H9 (cell line): Measurements from ENCODE around the gene ZNF675. TPM values are rescaled to one million over a fixed set of nuclear protein-coding genes. Genes with fewer than 3 reads are reported as not detected.
"Not testable (repeated sequence)": the region's sequence is repeated elsewhere in the genome, so short reads cannot be mapped to it uniquely, and the experiment has no call there.

Experiments used
- DNase-seq: peaks from one replicate; pipeline ENCODE4 v3.0.0-alpha.2; 2017
- H2AFZ ChIP-seq: one replicate; pipeline ENCODE4 v1.6.1; 2013; ENCODE audit warnings: mild to moderate bottlenecking, low read length, control low read depth, moderate library complexity
- H2AK5ac ChIP-seq: 2 replicates; pipeline ENCODE4 v1.6.1; 2013; ENCODE audit warnings: low read length, control low read depth, mixed read lengths; ENCODE audit not compliant: insufficient read length
- H2BK120ac ChIP-seq: one replicate; pipeline ENCODE4 v1.6.1; 2013; ENCODE audit warnings: low read depth, mild to moderate bottlenecking, low read length, control low read depth, inconsistent platforms; ENCODE audit not compliant: poor library complexity, severe bottlenecking
- H2BK12ac ChIP-seq: 2 replicates; pipeline ENCODE4 v1.6.1; 2013; ENCODE audit warnings: low read length, control low read depth, mixed read lengths, low read depth; ENCODE audit not compliant: insufficient read length
- H2BK15ac ChIP-seq: 2 replicates; pipeline ENCODE4 v1.6.1; 2013; ENCODE audit warnings: low read depth, low read length, control low read depth
- H2BK20ac ChIP-seq: one replicate; pipeline ENCODE4 v1.6.1; 2013; ENCODE audit warnings: low read depth, mild to moderate bottlenecking, low read length, control low read depth, inconsistent platforms; ENCODE audit not compliant: poor library complexity, severe bottlenecking
- H2BK5ac ChIP-seq: 2 replicates; pipeline ENCODE4 v1.6.1; 2013; ENCODE audit warnings: low read length, control low read depth, mixed read lengths; ENCODE audit not compliant: insufficient read length
- H3K14ac ChIP-seq: 2 replicates; pipeline ENCODE4 v1.6.1; 2013; ENCODE audit warnings: low read length, control low read depth; ENCODE audit not compliant: insufficient read depth
- H3K18ac ChIP-seq: 2 replicates; pipeline ENCODE4 v1.6.1; 2013; ENCODE audit warnings: low read depth, mild to moderate bottlenecking, mixed read lengths, low read length, control low read depth; ENCODE audit not compliant: insufficient read length
- H3K23ac ChIP-seq: 2 replicates; pipeline ENCODE4 v1.6.1; 2013; ENCODE audit warnings: low read length, control low read depth, mixed read lengths, low read depth; ENCODE audit not compliant: insufficient read length
- H3K23me2 ChIP-seq: 2 replicates; pipeline ENCODE4 v1.6.1; 2013; ENCODE audit warnings: low read depth, mild to moderate bottlenecking, mixed read lengths, low read length, control low read depth; ENCODE audit not compliant: insufficient read length, poor library complexity, severe bottlenecking
- H3K27ac ChIP-seq: 2 replicates; pipeline ENCODE4 v1.5.1; 2013; ENCODE audit warnings: low read length, control low read depth, mixed read lengths, low read depth; ENCODE audit not compliant: insufficient read length
- H3K27me3 ChIP-seq: 2 replicates; pipeline ENCODE4 v1.6.1; 2013; ENCODE audit warnings: low read length, control low read depth, inconsistent platforms; ENCODE audit not compliant: insufficient read depth
- H3K4ac ChIP-seq: 2 replicates; pipeline ENCODE4 v1.6.1; 2013; ENCODE audit warnings: low read depth, mild to moderate bottlenecking, control low read depth, inconsistent platforms, low read length, moderate library complexity
- H3K4me1 ChIP-seq: 2 replicates; pipeline ENCODE4 v1.6.1; 2013; ENCODE audit warnings: low read length, control low read depth, inconsistent platforms; ENCODE audit not compliant: insufficient read depth
- H3K4me2 ChIP-seq: 2 replicates; pipeline ENCODE4 v1.6.1; 2013; ENCODE audit warnings: low read length, control low read depth, mixed read lengths; ENCODE audit not compliant: insufficient read length, insufficient read depth
- H3K56ac ChIP-seq: 2 replicates; pipeline ENCODE4 v1.6.1; 2013; ENCODE audit warnings: low read depth, mild to moderate bottlenecking, mixed read lengths, low read length, control low read depth; ENCODE audit not compliant: insufficient read length
- H3K79me1 ChIP-seq: 2 replicates; pipeline ENCODE4 v1.6.1; 2013; ENCODE audit warnings: low read depth, mild to moderate bottlenecking, moderate library complexity, low read length, control low read depth, inconsistent platforms; ENCODE audit not compliant: insufficient read depth, poor library complexity, severe bottlenecking
- H3K79me2 ChIP-seq: 2 replicates; pipeline ENCODE4 v1.6.1; 2013; ENCODE audit warnings: low read length, control low read depth, inconsistent platforms; ENCODE audit not compliant: insufficient read depth
- H3K9ac ChIP-seq: 2 replicates; pipeline ENCODE4 v1.6.1; 2013; ENCODE audit warnings: low read length, control low read depth, mixed read lengths; ENCODE audit not compliant: insufficient read length; ENCODE audit errors: extremely low read depth
- H3K9me3 ChIP-seq: one replicate; pipeline ENCODE4 v1.6.1; 2013; ENCODE audit warnings: low read depth, low read length, inconsistent platforms; ENCODE audit not compliant: control insufficient read depth
- H3T11ph ChIP-seq: one replicate; pipeline ENCODE4 v1.6.1; 2013; ENCODE audit warnings: mild to moderate bottlenecking, low read length, control low read depth, inconsistent platforms
- H4K20me1 ChIP-seq: one replicate; pipeline ENCODE4 v1.6.1; 2013; ENCODE audit not compliant: control insufficient read depth, insufficient read length, insufficient read depth
- H4K5ac ChIP-seq: 2 replicates; pipeline ENCODE4 v1.6.1; 2013; ENCODE audit warnings: low read depth, mild to moderate bottlenecking, mixed read lengths, low read length, control low read depth; ENCODE audit not compliant: insufficient read length
- H4K8ac ChIP-seq: replicated peaks from 2 replicates; pipeline ENCODE4 v1.6.1; 2013; ENCODE audit warnings: low read length, control low read depth, mixed read lengths, low read depth; ENCODE audit not compliant: insufficient read length
- H4K91ac ChIP-seq: 2 replicates; pipeline ENCODE4 v1.6.1; 2013; ENCODE audit warnings: low read depth, mild to moderate bottlenecking, moderate library complexity, mixed read lengths, low read length, control low read depth; ENCODE audit not compliant: insufficient read length
- H3K27ac Mint-ChIP-seq, 3 experiments: 2 replicates in 2 of 3; 3 replicates in 1 of 3; pipeline ENCODE4 v1.8.0; 2020 to 2021; ENCODE audit warnings: mixed read lengths in 3 of 3, mild to moderate bottlenecking in 1 of 3, moderate library complexity in 1 of 3
- H3K27me3 Mint-ChIP-seq: 2 replicates; pipeline ENCODE4 v1.8.0; 2021; ENCODE audit warnings: low read depth, mild to moderate bottlenecking, moderate library complexity, mixed read lengths
- H3K36me3 Mint-ChIP-seq, 3 experiments: 2 replicates in 2 of 3; 3 replicates in 1 of 3; pipeline ENCODE4 v1.8.0; 2020 to 2021; ENCODE audit warnings: low read depth in 3 of 3, mixed read lengths in 3 of 3; ENCODE audit not compliant: insufficient read depth in 1 of 3
- H3K4me1 Mint-ChIP-seq, 2 experiments: 2 replicates each; pipeline ENCODE4 v1.8.0; 2020; ENCODE audit warnings: mixed read lengths in 2 of 2
- H3K4me3 Mint-ChIP-seq, 2 experiments: 2 replicates in 1 of 2; 3 replicates in 1 of 2; pipeline ENCODE4 v1.8.0; 2020 to 2021; ENCODE audit warnings: mild to moderate bottlenecking in 2 of 2, mixed read lengths in 2 of 2, moderate library complexity in 1 of 2
- H3K9me3 Mint-ChIP-seq, 2 experiments: 2 replicates in 1 of 2; 3 replicates in 1 of 2; pipeline ENCODE4 v1.8.0; 2020; ENCODE audit warnings: mild to moderate bottlenecking in 2 of 2, mixed read lengths in 2 of 2, moderate library complexity in 1 of 2
- WGBS: extraction: QIAGEN DNeasy Blood & Tissue Kit; methylation state at CpG from one replicate; pipeline ENCODE4 v1.1.7; 2013; ENCODE audit warnings: missing lambda C conversion rate, low lambda C conversion rate, mixed read lengths; ENCODE audit not compliant: insufficient read length; ENCODE audit errors: extremely low coverage; 5-methylcytosine and 5-hydroxymethylcytosine counted together
- total RNA-seq: library from RNA; stranded (reverse); gene quantifications from 2 replicates; pipeline ENCODE4 v1.2.1, GENCODE V29; 2021
- TF ChIP-seq, protein P1 (sequence below): fragments of 200-600 bp; sonication (generic); conservative IDR thresholded peaks from 3 replicates; pipeline ENCODE4 v1.8.0; 2021; ENCODE audit warnings: antibody characterized with exemption, mild to moderate bottlenecking

ZNF675 gene
- total RNA-seq, 1 experiment from 2014 or later = 33.1 TPM

DNA sequence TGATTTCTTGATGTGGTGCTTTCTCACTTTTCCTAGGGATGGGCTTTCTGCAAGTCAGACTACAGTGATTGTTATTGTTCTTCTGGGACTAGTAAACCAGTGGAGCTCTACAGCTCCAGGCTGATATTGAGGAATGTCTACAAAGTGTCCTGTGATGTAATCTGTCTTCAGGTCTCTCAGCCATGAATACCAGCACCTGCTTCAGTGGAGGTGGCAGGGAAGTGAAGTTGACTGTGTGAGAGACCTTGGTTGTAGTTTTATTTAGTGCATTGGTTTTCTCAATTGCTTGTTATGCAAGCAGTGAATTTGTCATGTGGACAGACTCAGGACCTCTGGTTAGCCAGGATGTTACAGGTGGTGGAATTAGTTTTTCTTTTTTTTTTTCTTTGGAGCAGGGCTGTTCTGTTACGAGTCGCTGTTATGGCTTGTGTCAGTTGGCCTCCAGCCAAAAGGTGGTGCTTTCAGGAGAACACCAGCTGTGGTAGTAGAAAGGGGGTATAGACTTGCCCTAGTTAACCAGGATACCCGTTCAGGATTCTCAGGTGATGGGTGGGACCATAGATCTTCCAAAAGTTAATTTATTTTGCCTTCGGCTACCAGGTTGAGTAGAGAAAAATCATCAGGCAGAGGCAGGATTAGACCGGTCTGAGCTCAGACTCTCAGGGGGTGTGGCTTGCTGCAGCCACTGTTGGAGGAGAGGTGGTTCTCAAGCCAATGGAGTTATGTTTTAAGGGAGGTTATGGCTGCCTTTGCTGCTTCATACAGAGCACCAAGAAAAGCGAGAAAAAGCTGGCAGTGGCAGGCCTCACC is 11.9 kb upstream of the ZNF675 start:
- H3K9me3 Mint-ChIP-seq = peaks cover 0 to 9% of the 10 kb centered on the region in 2 experiments; a peak in 4 of 5 replicates
- DNase-seq = peak; percentile 38

DNA sequence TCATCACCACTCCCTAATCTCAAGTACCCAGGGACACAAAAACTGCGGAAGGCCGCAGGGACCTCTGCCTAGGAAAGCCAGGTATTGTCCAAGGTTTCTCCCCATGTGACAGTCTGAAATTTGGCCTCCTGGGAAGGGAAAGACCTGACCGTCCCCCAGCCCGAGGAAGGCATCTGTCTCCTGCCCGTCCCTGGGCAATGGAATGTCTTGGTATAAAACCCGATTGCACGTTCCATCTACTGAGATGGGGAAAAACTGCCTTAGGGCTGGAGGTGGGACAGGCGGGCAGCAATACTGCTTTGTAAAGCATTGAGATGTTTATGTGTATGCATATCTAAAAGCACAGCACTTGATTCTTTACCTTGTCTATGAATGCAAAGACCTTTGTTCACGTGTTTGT is 5.9 kb upstream of the ZNF675 start:
- not testable (repeated sequence) for H2AK5ac ChIP-seq, H3K23me2 ChIP-seq, DNase-seq, H4K20me1 ChIP-seq, H3K9ac ChIP-seq, H4K5ac ChIP-seq, H4K8ac ChIP-seq, H3K27me3 ChIP-seq, H3K36me3 Mint-ChIP-seq, H3K14ac ChIP-seq, H3K79me1 ChIP-seq, H3K18ac ChIP-seq, H2BK120ac ChIP-seq, H3K4me2 ChIP-seq, H4K91ac ChIP-seq, H2BK12ac ChIP-seq, H3K4ac ChIP-seq, H3K56ac ChIP-seq, H2BK20ac ChIP-seq, H3K9me3 Mint-ChIP-seq, H3K4me1 ChIP-seq, H3K4me3 Mint-ChIP-seq, H2BK15ac ChIP-seq, H3K23ac ChIP-seq, H3K79me2 ChIP-seq, H3K9me3 ChIP-seq, H2BK5ac ChIP-seq, H3T11ph ChIP-seq, H2AFZ ChIP-seq, H3K27ac ChIP-seq, H3K27me3 Mint-ChIP-seq, H3K27ac Mint-ChIP-seq
- no CpG with 5 or more reads among the region's 9 CpGs for WGBS
- H3K4me1 Mint-ChIP-seq = peaks cover 7 to 19% of the 10 kb centered on the region in 2 experiments

More for the DNA sequence above, 11.9 kb upstream of the ZNF675 start:
- Histone ChIP-seq H4K5ac (no peak overlapping the region), H3K23ac (no peak overlapping the region), H3K14ac (no peak overlapping the region), H3K18ac (no peak overlapping the region), H3K9ac (no peak overlapping the region), H3K4me1 (peaks cover 3% of the 10 kb centered on the region; the same call in 1 of the 2 replicates), H2BK5ac (no peak overlapping the region), H2BK15ac (no peak overlapping the region), H4K20me1 (no peaks in the 10 kb centered on the region), H3K27ac (no peak overlapping the region), H4K91ac (no peak overlapping the region), H3K9me3 (no peaks in the 10 kb centered on the region), H3K4me2 (no peak overlapping the region), H3K79me1 (no peaks in the 10 kb centered on the region), H2BK12ac (no peak overlapping the region), H2AK5ac (no peak overlapping the region), H2BK20ac (no peak overlapping the region), H3K27me3 (no peaks in the 10 kb centered on the region), H3K56ac (no peak overlapping the region), H2AFZ (peak overlapping the region; percentile 1), H4K8ac (no peak overlapping the region), H3K4ac (no peak overlapping the region), H2BK120ac (no peak overlapping the region), H3T11ph (no peak overlapping the region), H3K23me2 (no peaks in the 10 kb centered on the region), H3K79me2 (no peaks in the 10 kb centered on the region)
- Mint-ChIP-seq H3K4me3 (no peak overlapping the region), H3K27me3 (peaks cover 11% of the 10 kb centered on the region), H3K27ac (no peak overlapping the region), H3K36me3 (no peaks in the 10 kb centered on the region; a peak in 1 of 7 replicates), H3K4me1 (peaks cover 16 to 26% of the 10 kb centered on the region in 2 experiments)
- TF ChIP-seq, protein P1, sequence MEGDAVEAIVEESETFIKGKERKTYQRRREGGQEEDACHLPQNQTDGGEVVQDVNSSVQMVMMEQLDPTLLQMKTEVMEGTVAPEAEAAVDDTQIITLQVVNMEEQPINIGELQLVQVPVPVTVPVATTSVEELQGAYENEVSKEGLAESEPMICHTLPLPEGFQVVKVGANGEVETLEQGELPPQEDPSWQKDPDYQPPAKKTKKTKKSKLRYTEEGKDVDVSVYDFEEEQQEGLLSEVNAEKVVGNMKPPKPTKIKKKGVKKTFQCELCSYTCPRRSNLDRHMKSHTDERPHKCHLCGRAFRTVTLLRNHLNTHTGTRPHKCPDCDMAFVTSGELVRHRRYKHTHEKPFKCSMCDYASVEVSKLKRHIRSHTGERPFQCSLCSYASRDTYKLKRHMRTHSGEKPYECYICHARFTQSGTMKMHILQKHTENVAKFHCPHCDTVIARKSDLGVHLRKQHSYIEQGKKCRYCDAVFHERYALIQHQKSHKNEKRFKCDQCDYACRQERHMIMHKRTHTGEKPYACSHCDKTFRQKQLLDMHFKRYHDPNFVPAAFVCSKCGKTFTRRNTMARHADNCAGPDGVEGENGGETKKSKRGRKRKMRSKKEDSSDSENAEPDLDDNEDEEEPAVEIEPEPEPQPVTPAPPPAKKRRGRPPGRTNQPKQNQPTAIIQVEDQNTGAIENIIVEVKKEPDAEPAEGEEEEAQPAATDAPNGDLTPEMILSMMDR = no peak
- WGBS = no CpG with 5 or more reads among the region's 6 CpGs
